Natural killer cell treated with Interleukin-12 subunit alpha and Interleukin-12 subunit beta and Interleukin-15 and Interleukin-18, amount 100 ng/mL, for 72 hours (primary cell): Measurements from ENCODE around the gene TMEM86B. TPM values are rescaled to one million over a fixed set of nuclear protein-coding genes. Genes with fewer than 3 reads are reported as not detected.

Source experiments
- ATAC-seq, 2 donors: fragments of 150-1000 bp; cut with Tn5 transposase in 1 of 2; sonication (Bioruptor Pico), chemical (Tn5 transposase) in 1 of 2; 2 replicates each; pipeline ENCODE4 v1.10.0; 2021
- DNase-seq: peaks from one replicate; pipeline ENCODE4 v3.0.0; 2022; ENCODE audit warnings: low spot score
- H3K27ac Mint-ChIP-seq, 2 donors: 1 replicate in 1 of 2; 2 replicates in 1 of 2; pipeline ENCODE4 v1.8.0; 2022; ENCODE audit warnings: mixed read lengths in 2 of 2, mild to moderate bottlenecking in 1 of 2, moderate library complexity in 1 of 2
- H3K27me3 Mint-ChIP-seq, 2 donors: 1 replicate in 1 of 2; 2 replicates in 1 of 2; pipeline ENCODE4 v1.8.0; 2022; ENCODE audit warnings: mixed read lengths in 2 of 2
- H3K36me3 Mint-ChIP-seq: one replicate; pipeline ENCODE4 v1.8.0; 2022; ENCODE audit warnings: mixed read lengths
- H3K4me1 Mint-ChIP-seq, 2 donors: 1 replicate in 1 of 2; 2 replicates in 1 of 2; pipeline ENCODE4 v1.8.0; 2022; ENCODE audit warnings: low read depth in 2 of 2, mixed read lengths in 2 of 2, mild to moderate bottlenecking in 1 of 2
- H3K4me3 Mint-ChIP-seq: one replicate; pipeline ENCODE4 v1.8.0; 2022; ENCODE audit warnings: mixed read lengths
- H3K9me3 Mint-ChIP-seq: 2 replicates; pipeline ENCODE4 v1.8.0; 2022; ENCODE audit warnings: mixed read lengths
- total RNA-seq, 2 donors: library from RNA; stranded (reverse); gene quantifications; one replicate each; pipeline ENCODE4 v1.2.3, GENCODE V29; 2022

Gene TMEM86B
- total RNA-seq, 2 donors from 2014 or later: 8.3 to 31.6 TPM

- Mint-ChIP-seq H3K9me3 (peaks cover 6% of the 10 kb centered on the region), H3K36me3 (peaks cover 10% of the 10 kb centered on the region), H3K27ac (no peak overlapping the region), H3K4me1 (peaks cover 13 to 19% of the 10 kb centered on the region in 2 donors), H3K27me3 (no peaks in the 10 kb centered on the region), H3K4me3 (no peak overlapping the region)
- ATAC-seq (no peak), DNase-seq (no peak)
Observed at GRCh38 chr19:55264531-55264930, 36.0 kb upstream of the TMEM86B start.

DNA sequence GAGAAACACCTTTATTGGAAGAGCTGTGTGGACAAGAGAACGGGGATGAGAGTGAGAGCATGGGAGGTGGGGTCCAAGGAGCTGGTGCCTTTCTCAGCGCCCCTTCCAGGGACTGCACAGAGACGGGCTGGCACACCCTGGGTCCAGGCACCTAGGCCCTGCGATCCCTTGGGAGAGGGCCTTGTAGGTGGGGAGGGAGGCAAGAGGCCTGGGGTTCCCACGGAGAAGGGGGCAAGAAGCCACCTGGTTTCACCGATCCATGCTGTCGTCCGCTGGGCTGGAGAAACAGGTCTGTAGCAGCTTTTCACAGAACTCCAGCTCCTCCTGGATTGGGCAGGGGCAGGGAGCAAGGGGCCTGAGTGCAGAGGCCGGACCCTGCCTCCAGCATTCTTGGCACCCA is 33.8 kb upstream of the TMEM86B start:
- DNase-seq (no peak), ATAC-seq (no peak)
- Mint-ChIP-seq H3K36me3 (peaks cover 19% of the 10 kb centered on the region), H3K9me3 (peaks cover 6% of the 10 kb centered on the region), H3K4me1 (peaks cover 23 to 30% of the 10 kb centered on the region in 2 donors), H3K27ac (no peak overlapping the region), H3K27me3 (no peaks in the 10 kb centered on the region), H3K4me3 (no peak overlapping the region)

- peaks cover 6% of the 10 kb centered on the region for H3K9me3 Mint-ChIP-seq
- no peak overlapping the region for H3K4me3 Mint-ChIP-seq
- peaks cover 28 to 35% of the 10 kb centered on the region in 2 donors for H3K4me1 Mint-ChIP-seq
- H3K27me3 Mint-ChIP-seq: no peaks in the 10 kb centered on the region
- ATAC-seq (no peak), DNase-seq (no peak)
- peaks cover 20% of the 10 kb centered on the region for H3K36me3 Mint-ChIP-seq
- no peak overlapping the region for H3K27ac Mint-ChIP-seq
Observed at GRCh38 chr19:55261671-55262126, 33.1 kb upstream of the TMEM86B start.

GRCh38 chr19:55259540-55260210 is 31.1 kb upstream of the TMEM86B start:
- H3K27ac Mint-ChIP-seq: peak overlapping the region; percentile 88 to 97
- H3K4me3 Mint-ChIP-seq: peak overlapping the region; percentile 84
- peaks cover 40 to 46% of the 10 kb centered on the region in 2 donors for H3K4me1 Mint-ChIP-seq
- H3K27me3 Mint-ChIP-seq: no peaks in the 10 kb centered on the region
- H3K36me3 Mint-ChIP-seq: peaks cover 26% of the 10 kb centered on the region
- no peak for DNase-seq
- H3K9me3 Mint-ChIP-seq: no peaks in the 10 kb centered on the region
- no peak for ATAC-seq

GRCh38 chr19:55258828-55259539 is 30.4 kb upstream of the TMEM86B start, which contains the start of gene PPP6R1:
PPP6R1 (minus strand) TSS chr19:55259017; CDS start chr19:55247103, 11,914 bp downstream.
- Mint-ChIP-seq H3K4me1 (peaks cover 46 to 52% of the 10 kb centered on the region in 2 donors), H3K36me3 (peaks cover 26% of the 10 kb centered on the region), H3K4me3 (peak within 1 kb of the TSS; percentile 100), H3K27me3 (no peaks in the 10 kb centered on the region), H3K9me3 (no peaks in the 10 kb centered on the region), H3K27ac (peak within 1 kb of the TSS; percentile 88 to 99)
- ATAC-seq (peak; percentile 89 to 94), DNase-seq (peak; percentile 97)

GRCh38 chr19:55258476-55258827 is 29.9 kb upstream of the TMEM86B start:
- Mint-ChIP-seq H3K36me3 (peaks cover 26% of the 10 kb centered on the region), H3K27me3 (no peaks in the 10 kb centered on the region), H3K27ac (peak overlapping the region; percentile 88 to 99), H3K4me3 (peak overlapping the region; percentile 100), H3K9me3 (no peaks in the 10 kb centered on the region), H3K4me1 (peaks cover 50 to 58% of the 10 kb centered on the region in 2 donors)
- peak; percentile 72 for DNase-seq
- ATAC-seq: peak; percentile 29 to 54

- ATAC-seq (no peak), DNase-seq (no peak)
- Mint-ChIP-seq H3K9me3 (no peaks in the 10 kb centered on the region), H3K36me3 (peaks cover 26% of the 10 kb centered on the region), H3K4me1 (peaks cover 53 to 65% of the 10 kb centered on the region in 2 donors), H3K27me3 (no peaks in the 10 kb centered on the region), H3K27ac (peak overlapping the region; percentile 88 to 99), H3K4me3 (peak overlapping the region; percentile 100)
Observed at GRCh38 chr19:55257461-55258420, 29.2 kb upstream of the TMEM86B start.

DNA sequence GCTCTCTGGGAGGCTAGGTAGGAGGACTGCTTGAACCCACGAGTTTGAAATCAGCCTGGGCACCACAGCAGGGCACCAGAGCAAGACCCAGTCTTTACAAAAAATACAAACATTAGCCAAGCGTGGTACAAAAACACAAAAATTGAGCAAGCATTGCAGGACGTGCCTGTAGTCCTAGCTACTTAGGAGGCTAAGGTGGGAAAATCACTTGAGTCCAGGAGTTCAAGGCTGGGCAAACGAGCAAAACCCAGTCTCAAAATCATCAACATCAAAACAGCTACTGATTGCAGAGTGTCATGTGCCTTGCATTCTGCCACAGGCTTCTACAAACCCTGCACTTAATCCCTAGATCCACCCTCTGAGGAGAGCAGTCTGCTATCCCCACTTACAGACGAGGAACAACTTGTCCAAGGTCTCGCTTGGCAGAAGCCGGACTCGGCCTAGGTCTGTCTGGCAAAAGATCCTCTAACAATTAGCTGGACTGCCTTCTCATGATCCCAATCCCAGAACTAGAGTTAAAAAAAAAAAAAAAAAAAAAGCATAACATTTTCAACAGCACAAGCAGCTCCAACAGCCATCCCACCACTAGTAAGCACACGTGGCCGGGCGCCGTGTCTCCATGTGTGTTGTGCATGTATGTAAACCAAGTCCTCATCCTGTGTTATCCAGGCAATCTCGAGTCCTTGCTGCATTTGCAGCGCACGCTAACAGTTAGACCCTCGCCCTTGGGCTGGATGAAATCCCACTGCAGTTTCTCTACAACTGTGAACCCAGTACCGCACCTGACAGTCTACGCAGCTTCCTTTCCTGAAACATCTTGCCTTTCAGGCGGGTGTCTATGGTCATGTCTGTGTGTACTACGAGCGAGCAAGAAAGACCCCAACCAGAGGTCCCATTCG is 28.2 kb upstream of the TMEM86B start:
- H3K4me1 Mint-ChIP-seq: peaks cover 55 to 68% of the 10 kb centered on the region in 2 donors
- DNase-seq (no peak), ATAC-seq (no peak)
- no peaks in the 10 kb centered on the region for H3K9me3 Mint-ChIP-seq
- H3K27me3 Mint-ChIP-seq: no peaks in the 10 kb centered on the region
- peaks cover 28% of the 10 kb centered on the region for H3K36me3 Mint-ChIP-seq
- H3K27ac Mint-ChIP-seq: peak overlapping the region; percentile 88 to 99
- peak overlapping the region; percentile 100 for H3K4me3 Mint-ChIP-seq

GRCh38 chr19:55255618-55256423 is 27.3 kb upstream of the TMEM86B start:
- H3K4me3 Mint-ChIP-seq: peak overlapping the region; percentile 100
- H3K4me1 Mint-ChIP-seq: peaks cover 65 to 78% of the 10 kb centered on the region in 2 donors

GRCh38 chr19:55254625-55254977 is 26.0 kb upstream of the TMEM86B start:
- H3K27me3 Mint-ChIP-seq: no peaks in the 10 kb centered on the region
- peak overlapping the region; percentile 100 for H3K4me3 Mint-ChIP-seq
- H3K9me3 Mint-ChIP-seq: no peaks in the 10 kb centered on the region
- peaks cover 35% of the 10 kb centered on the region for H3K36me3 Mint-ChIP-seq
- ATAC-seq (no peak), DNase-seq (no peak)
- peaks cover 63 to 73% of the 10 kb centered on the region in 2 donors for H3K4me1 Mint-ChIP-seq
- peak overlapping the region; percentile 88 to 99 for H3K27ac Mint-ChIP-seq

More at GRCh38 chr19:55255618-55256423, 27.3 kb upstream of the TMEM86B start:
- peaks cover 34% of the 10 kb centered on the region for H3K36me3 Mint-ChIP-seq
- ATAC-seq (no peak), DNase-seq (no peak)
- peak overlapping the region; percentile 88 to 99 for H3K27ac Mint-ChIP-seq
- H3K9me3 Mint-ChIP-seq: no peaks in the 10 kb centered on the region
- no peaks in the 10 kb centered on the region for H3K27me3 Mint-ChIP-seq

- peaks cover 62 to 70% of the 10 kb centered on the region in 2 donors for H3K4me1 Mint-ChIP-seq
- no peaks in the 10 kb centered on the region for H3K9me3 Mint-ChIP-seq
- H3K27ac Mint-ChIP-seq: peak overlapping the region; percentile 88 to 99
- peaks cover 35% of the 10 kb centered on the region for H3K36me3 Mint-ChIP-seq
- no peaks in the 10 kb centered on the region for H3K27me3 Mint-ChIP-seq
- H3K4me3 Mint-ChIP-seq: peak overlapping the region; percentile 100
- ATAC-seq: peak; percentile 28 to 38
- DNase-seq: peak; percentile 77
Observed at GRCh38 chr19:55253842-55254624, 25.5 kb upstream of the TMEM86B start.
